Large intestine (tissue), 3 donors: ENCODE data around the gene UCN2. TPM values are rescaled to one million over a fixed set of nuclear protein-coding genes. Genes with fewer than 3 reads are reported as not detected.

Experiments
- DNase-seq, 2 donors: peaks; one replicate each; pipeline versions ENCODE4 v3.0.0 to v3.0.0-alpha.2; 2013
- H3K27ac ChIP-seq: one replicate; pipeline ENCODE4 v1.5.1; 2013; ENCODE audit warnings: low read length
- H3K27me3 ChIP-seq: 2 replicates; pipeline ENCODE4 v1.6.1; 2013; ENCODE audit warnings: low read length; ENCODE audit not compliant: control insufficient read depth, insufficient read depth
- H3K36me3 ChIP-seq: 2 replicates; pipeline ENCODE4 v1.6.1; 2013; ENCODE audit warnings: low read length; ENCODE audit not compliant: control insufficient read depth, insufficient read depth
- H3K4me1 ChIP-seq: one replicate; pipeline ENCODE4 v1.6.1; 2013; ENCODE audit warnings: low read length; ENCODE audit not compliant: control insufficient read depth, insufficient read depth
- H3K4me3 ChIP-seq: one replicate; pipeline ENCODE4 v1.5.1; 2013; ENCODE audit warnings: low read length
- H3K9me3 ChIP-seq: one replicate; pipeline ENCODE4 v1.6.1; 2013; ENCODE audit warnings: mild to moderate bottlenecking, low read depth, low read length, moderate library complexity; ENCODE audit not compliant: control insufficient read depth
- WGBS: methylation state at CpG from one replicate; pipeline ENCODE4 v1.1.5; 2013; ENCODE audit warnings: low lambda C conversion rate; ENCODE audit not compliant: insufficient coverage; 5-methylcytosine and 5-hydroxymethylcytosine counted together
- polyA plus RNA-seq: library from polyadenylated mRNA; unstranded; fragments of 120-200 nt; gene quantifications from one replicate; pipeline ENCODE4 v1.2.1, GENCODE V29; 2013

UCN2 gene
- polyA plus RNA-seq, 1 donor, result 0.87 TPM

GRCh38 chr3:48597408-48597800 lies 33.8 kb upstream of the UCN2 start:
- no peak for DNase-seq
- H3K9me3 ChIP-seq, result no peaks in the 10 kb centered on the region
- peaks cover 45% of the 10 kb centered on the region for H3K36me3 ChIP-seq
- WGBS, result no CpG with 5 or more reads among the region's 6 CpGs
- H3K27ac ChIP-seq, result no peak overlapping the region
- peaks cover 23% of the 10 kb centered on the region for H3K4me1 ChIP-seq
- H3K4me3 ChIP-seq, result no peak overlapping the region
- H3K27me3 ChIP-seq, result peaks cover 12% of the 10 kb centered on the region

GRCh38 chr3:48596676-48597407 lies 33.3 kb upstream of the UCN2 start:
- Histone ChIP-seq H3K27me3 (peaks cover 12% of the 10 kb centered on the region), H3K4me1 (peaks cover 23% of the 10 kb centered on the region), H3K36me3 (peaks cover 45% of the 10 kb centered on the region), H3K4me3 (no peak overlapping the region), H3K9me3 (no peaks in the 10 kb centered on the region), H3K27ac (no peak overlapping the region)
- DNase-seq, result no peak
- WGBS, result no CpG with 5 or more reads among the region's 8 CpGs

GRCh38 chr3:48596157-48596556 lies 32.6 kb upstream of the UCN2 start:
- H3K4me1 ChIP-seq, result peaks cover 23% of the 10 kb centered on the region
- no CpG with 5 or more reads among the region's 5 CpGs for WGBS
- H3K36me3 ChIP-seq, result peaks cover 39% of the 10 kb centered on the region
- no peak overlapping the region for H3K4me3 ChIP-seq
- peaks cover 12% of the 10 kb centered on the region for H3K27me3 ChIP-seq
- no peaks in the 10 kb centered on the region for H3K9me3 ChIP-seq
- DNase-seq, result no peak
- peak overlapping the region; percentile 4 for H3K27ac ChIP-seq

GRCh38 chr3:48595526-48596121 lies 32.0 kb upstream of the UCN2 start:
- H3K27ac ChIP-seq, result peak overlapping the region; percentile 75
- WGBS, result no CpG with 5 or more reads among the region's 10 CpGs
- peaks cover 23% of the 10 kb centered on the region for H3K4me1 ChIP-seq
- H3K36me3 ChIP-seq, result peaks cover 33% of the 10 kb centered on the region
- H3K9me3 ChIP-seq, result no peaks in the 10 kb centered on the region
- H3K4me3 ChIP-seq, result peak overlapping the region; percentile 52
- peaks cover 12% of the 10 kb centered on the region for H3K27me3 ChIP-seq
- DNase-seq, result peak; percentile 85 to 94

- Histone ChIP-seq H3K36me3 (peaks cover 31% of the 10 kb centered on the region), H3K27ac (peak within 1 kb of the TSS; percentile 75), H3K4me3 (peak within 1 kb of the TSS; percentile 52), H3K9me3 (no peaks in the 10 kb centered on the region), H3K27me3 (peaks cover 12% of the 10 kb centered on the region), H3K4me1 (peaks cover 23% of the 10 kb centered on the region)
- no CpG with 5 or more reads among the region's 35 CpGs for WGBS
- peak in 1 of 2 donors; percentile 38 for DNase-seq
Measured at GRCh38 chr3:48595075-48595525, 31.5 kb upstream of the UCN2 start, which contains the start of gene COL7A1. Gene COL7A1 (minus strand): TSS chr3:48595329. CDS start chr3:48595159, 170 bp downstream.

- H3K9me3 ChIP-seq, result no peaks in the 10 kb centered on the region
- peak; percentile 40 to 71 for DNase-seq
- H3K36me3 ChIP-seq, result peaks cover 26% of the 10 kb centered on the region
- peaks cover 23% of the 10 kb centered on the region for H3K4me1 ChIP-seq
- H3K27ac ChIP-seq, result peak overlapping the region; percentile 75
- H3K27me3 ChIP-seq, result peaks cover 12% of the 10 kb centered on the region
- no CpG with 5 or more reads among the region's 39 CpGs for WGBS
- peak overlapping the region; percentile 52 for H3K4me3 ChIP-seq
Measured at GRCh38 chr3:48594417-48595049, 31.0 kb upstream of the UCN2 start.

GRCh38 chr3:48593337-48593736 lies 29.8 kb upstream of the UCN2 start:
- Histone ChIP-seq H3K27me3 (peaks cover 14% of the 10 kb centered on the region), H3K4me1 (peaks cover 23% of the 10 kb centered on the region), H3K9me3 (no peaks in the 10 kb centered on the region), H3K4me3 (no peak overlapping the region), H3K36me3 (peaks cover 17% of the 10 kb centered on the region), H3K27ac (no peak overlapping the region)
- no peak for DNase-seq
- WGBS, result no CpG with 5 or more reads among the region's 9 CpGs

GRCh38 chr3:48592519-48593087 lies 29.0 kb upstream of the UCN2 start:
- no CpG with 5 or more reads among the region's 21 CpGs for WGBS
- Histone ChIP-seq H3K27me3 (peaks cover 14% of the 10 kb centered on the region), H3K4me1 (peaks cover 23% of the 10 kb centered on the region), H3K4me3 (no peak overlapping the region), H3K36me3 (peaks cover 11% of the 10 kb centered on the region), H3K27ac (no peak overlapping the region), H3K9me3 (no peaks in the 10 kb centered on the region)
- no peak for DNase-seq

- WGBS, result no CpG with 5 or more reads among the region's 22 CpGs
- no peak overlapping the region for H3K27ac ChIP-seq
- peaks cover 23% of the 10 kb centered on the region for H3K4me1 ChIP-seq
- H3K27me3 ChIP-seq, result peaks cover 14% of the 10 kb centered on the region
- H3K9me3 ChIP-seq, result no peaks in the 10 kb centered on the region
- H3K4me3 ChIP-seq, result no peak overlapping the region
- no peak for DNase-seq
- H3K36me3 ChIP-seq, result peaks cover 12% of the 10 kb centered on the region
Measured at GRCh38 chr3:48591886-48592518, 28.4 kb upstream of the UCN2 start.

- H3K4me1 ChIP-seq, result peaks cover 23% of the 10 kb centered on the region
- H3K36me3 ChIP-seq, result peaks cover 17% of the 10 kb centered on the region
- WGBS, result no CpG with 5 or more reads among the region's 14 CpGs
- H3K27ac ChIP-seq, result no peak overlapping the region
- no peak for DNase-seq
- H3K9me3 ChIP-seq, result no peaks in the 10 kb centered on the region
- peaks cover 14% of the 10 kb centered on the region for H3K27me3 ChIP-seq
- H3K4me3 ChIP-seq, result no peak overlapping the region
Measured at GRCh38 chr3:48591436-48591835, 27.9 kb upstream of the UCN2 start.
